KMS-11 (cell line): ENCODE measurements around the gene CDH24.

Source experiments
- H2AFZ ChIP-seq: fragments of 200-600 bp; sonication (generic); 2 replicates; pipeline ENCODE4 v1.6.1; 2016; ENCODE audit warnings: antibody characterized with exemption, mixed run types, low read depth
- H3K27ac ChIP-seq: fragments of 200-600 bp; sonication (generic); 2 replicates; pipeline ENCODE4 v1.6.1; 2016; ENCODE audit warnings: mild to moderate bottlenecking, mixed run types
- H3K27me3 ChIP-seq: fragments of 200-600 bp; sonication (generic); 2 replicates; pipeline ENCODE4 v1.6.1; 2017; ENCODE audit warnings: mild to moderate bottlenecking, low read depth, mixed run types, moderate library complexity; ENCODE audit not compliant: insufficient read depth
- H3K36me3 ChIP-seq: fragments of 200-600 bp; sonication (generic); 2 replicates; pipeline ENCODE4 v1.6.1; 2017; ENCODE audit warnings: mild to moderate bottlenecking, mixed run types; ENCODE audit not compliant: insufficient read depth
- H3K4me1 ChIP-seq: fragments of 200-600 bp; sonication (generic); 2 replicates; pipeline ENCODE4 v1.6.1; 2016; ENCODE audit warnings: mild to moderate bottlenecking, low read depth, mixed run types; ENCODE audit not compliant: poor library complexity, severe bottlenecking
- H3K4me2 ChIP-seq: fragments of 200-600 bp; sonication (generic); 2 replicates; pipeline ENCODE4 v1.7.0; 2016; ENCODE audit warnings: mild to moderate bottlenecking, mixed run types
- H3K4me3 ChIP-seq: fragments of 200-600 bp; sonication (generic); IDR thresholded peaks from 2 replicates; pipeline ENCODE4 v1.6.1; 2017; ENCODE audit warnings: low read depth, low read length, mixed read lengths; ENCODE audit not compliant: insufficient read depth
- H3K79me2 ChIP-seq: fragments of 200-600 bp; sonication (generic); 2 replicates; pipeline ENCODE4 v1.6.1; 2016; ENCODE audit warnings: low read depth, mixed run types; ENCODE audit not compliant: insufficient read depth
- H3K9ac ChIP-seq: fragments of 200-600 bp; sonication (generic); 2 replicates; pipeline ENCODE4 v1.6.1; 2016; ENCODE audit warnings: mild to moderate bottlenecking, mixed run types
- H4K20me1 ChIP-seq: fragments of 200-600 bp; sonication (generic); 2 replicates; pipeline ENCODE4 v1.6.1; 2016; ENCODE audit warnings: mild to moderate bottlenecking, mixed run types; ENCODE audit not compliant: insufficient read depth
- CTCF ChIP-seq: fragments of 200-600 bp; sonication (generic); conservative IDR thresholded peaks from 2 replicates; pipeline ENCODE4 v1.6.1; 2017; ENCODE audit warnings: low read depth, mild to moderate bottlenecking, antibody characterized with exemption, low read length, moderate library complexity, mixed read lengths

The CDH24 gene

DNA sequence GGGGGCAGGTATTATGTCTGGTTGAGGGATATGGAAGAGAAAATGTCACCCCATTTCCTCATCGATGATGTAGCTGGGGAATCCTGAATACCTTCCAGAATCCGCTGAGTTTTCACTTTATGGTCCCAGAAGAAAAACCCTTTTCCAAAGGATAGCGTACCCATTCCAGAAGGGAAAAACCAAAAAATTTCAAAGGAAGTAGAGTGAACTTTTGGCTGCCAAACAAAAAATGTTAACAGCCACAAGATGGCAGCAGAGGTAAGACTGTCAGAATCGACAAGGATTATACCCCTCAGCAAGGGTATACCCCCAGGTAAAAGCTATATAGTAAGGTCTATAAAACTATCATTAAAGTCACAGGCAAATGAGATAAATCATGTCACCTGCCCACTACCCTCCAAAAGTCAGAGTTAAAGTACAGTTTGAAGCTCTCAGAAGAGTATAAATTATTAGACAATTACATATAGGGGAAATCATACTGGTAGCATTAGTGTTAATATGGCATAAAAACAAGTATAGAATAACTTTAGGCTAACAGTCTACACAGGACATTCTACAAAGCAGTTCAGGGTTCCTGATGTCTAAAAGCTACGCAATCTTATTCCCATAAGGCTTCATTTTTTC lies 19.6 kb upstream of the CDH24 start:
- H3K27ac ChIP-seq = no peak overlapping the region
- H3K36me3 ChIP-seq = no peaks in the 10 kb centered on the region
- H3K27me3 ChIP-seq = no peaks in the 10 kb centered on the region
- H3K79me2 ChIP-seq = no peaks in the 10 kb centered on the region
- peak; percentile 71 for TF ChIP-seq CTCF
- H4K20me1 ChIP-seq = no peaks in the 10 kb centered on the region
- H3K4me1 ChIP-seq = peaks cover 6% of the 10 kb centered on the region
- H3K4me3 ChIP-seq = no peak overlapping the region
- H3K4me2 ChIP-seq = no peak overlapping the region
- H3K9ac ChIP-seq = no peak overlapping the region
- no peak overlapping the region for H2AFZ ChIP-seq

- peaks cover 11% of the 10 kb centered on the region for H3K79me2 ChIP-seq
- TF ChIP-seq CTCF = no peak
These were observed 17.6 kb upstream of the CDH24 start for GRCh38 chr14:23074906-23075305.

GRCh38 chr14:23071921-23072539 lies 14.7 kb upstream of the CDH24 start:
- no peaks in the 10 kb centered on the region for H4K20me1 ChIP-seq
- H3K4me1 ChIP-seq = peaks cover 17% of the 10 kb centered on the region
- no peak overlapping the region; the same call in 1 of the 2 replicates for H3K9ac ChIP-seq
- TF ChIP-seq CTCF = no peak
- no peaks in the 10 kb centered on the region for H3K27me3 ChIP-seq
- no peak overlapping the region; the same call in 1 of the 2 replicates for H3K27ac ChIP-seq
- peaks cover 11% of the 10 kb centered on the region for H3K79me2 ChIP-seq
- no peak overlapping the region for H3K4me3 ChIP-seq
- H2AFZ ChIP-seq = no peak overlapping the region
- H3K4me2 ChIP-seq = peak overlapping the region; percentile 96
- no peaks in the 10 kb centered on the region for H3K36me3 ChIP-seq

More at GRCh38 chr14:23074906-23075305, 17.6 kb upstream of the CDH24 start:
- Histone ChIP-seq H3K4me2 (no peak overlapping the region), H3K27me3 (no peaks in the 10 kb centered on the region), H3K4me1 (peaks cover 10% of the 10 kb centered on the region), H3K9ac (no peak overlapping the region), H3K36me3 (no peaks in the 10 kb centered on the region), H3K27ac (no peak overlapping the region), H4K20me1 (no peaks in the 10 kb centered on the region), H2AFZ (no peak overlapping the region), H3K4me3 (no peak overlapping the region)

DNA sequence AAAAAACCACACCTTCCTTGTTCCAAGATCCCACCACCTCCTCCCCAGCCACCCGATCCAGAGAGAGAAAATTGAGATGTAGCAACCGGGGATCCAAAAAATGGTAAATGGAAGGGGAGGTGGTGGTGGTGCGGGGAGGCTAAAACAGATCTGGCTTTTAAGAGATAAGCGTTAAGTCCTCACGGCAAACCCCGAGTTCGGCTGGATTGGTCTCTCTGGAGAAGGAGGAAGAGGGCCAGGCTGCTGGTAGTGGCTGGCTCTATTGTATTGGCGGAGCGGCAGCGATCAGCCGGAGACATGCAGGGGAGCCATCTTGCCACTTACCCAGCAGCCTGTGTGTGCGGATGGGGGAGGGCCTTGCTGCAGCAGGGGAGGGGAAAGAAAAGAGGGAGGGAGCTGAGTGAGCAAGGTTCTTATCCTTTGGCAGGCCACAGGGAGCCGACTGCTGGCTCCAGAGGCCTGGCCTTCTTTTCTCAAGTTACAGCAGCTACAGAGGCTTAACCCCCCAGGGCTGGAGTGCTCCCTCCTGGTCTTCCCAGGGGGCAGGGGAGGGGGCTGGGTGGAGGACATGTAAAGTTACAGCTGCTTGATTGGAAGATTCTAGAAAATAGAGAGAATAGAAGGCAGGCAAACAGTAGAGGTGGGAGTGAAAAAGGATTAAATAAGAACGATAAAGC lies 14.1 kb upstream of the CDH24 start:
- no peak for TF ChIP-seq CTCF
- H3K27me3 ChIP-seq = no peaks in the 10 kb centered on the region
- peaks cover 17% of the 10 kb centered on the region for H3K4me1 ChIP-seq
- peak overlapping the region; percentile 20; the same call in 1 of the 2 replicates for H2AFZ ChIP-seq
- H3K9ac ChIP-seq = peak overlapping the region; percentile 68; the same call in 1 of the 2 replicates
- H3K4me2 ChIP-seq = peak overlapping the region; percentile 96
- H3K4me3 ChIP-seq = no peak overlapping the region
- no peaks in the 10 kb centered on the region for H3K36me3 ChIP-seq
- peak overlapping the region; percentile 42; the same call in 1 of the 2 replicates for H3K27ac ChIP-seq
- peaks cover 11% of the 10 kb centered on the region for H3K79me2 ChIP-seq
- no peaks in the 10 kb centered on the region for H4K20me1 ChIP-seq
